HG03575 (cell line): ENCODE measurements around the gene B3GAT1.

Experiments
- ATAC-seq: cut with Tn5 transposase; IDR thresholded peaks from one replicate; pipeline ENCODE4 v1.9.1; 2021; ENCODE audit not compliant: unreplicated experiment, insufficient number of reproducible peaks, low FRiP score; ENCODE audit errors: extremely low read depth

B3GAT1 gene

GRCh38 chr11:134382830-134383229, 29.2 kb downstream of the B3GAT1 start:
- ATAC-seq = no peak

- ATAC-seq = no peak
These were observed 29.8 kb downstream of the B3GAT1 start for GRCh38 chr11:134382257-134382656.

GRCh38 chr11:134380785-134381184, 31.3 kb downstream of the B3GAT1 start:
- no peak for ATAC-seq

GRCh38 chr11:134380229-134380628, 31.8 kb downstream of the B3GAT1 start:
- ATAC-seq = no peak

- no peak for ATAC-seq
These were observed 32.8 kb downstream of the B3GAT1 start for GRCh38 chr11:134379241-134379640.

- no peak for ATAC-seq
These were observed 34.2 kb downstream of the B3GAT1 start for GRCh38 chr11:134377876-134378275.

- ATAC-seq = no peak
These were observed 35.7 kb downstream of the B3GAT1 start for GRCh38 chr11:134376150-134376921.

GRCh38 chr11:134374891-134375550, 37.0 kb downstream of the B3GAT1 start:
- no peak for ATAC-seq

- no peak for ATAC-seq
These were observed 37.9 kb downstream of the B3GAT1 start for GRCh38 chr11:134374171-134374570.

GRCh38 chr11:134373591-134374052, 38.4 kb downstream of the B3GAT1 start:
- ATAC-seq = no peak

GRCh38 chr11:134372961-134373360, 39.1 kb downstream of the B3GAT1 start:
- ATAC-seq = no peak

- no peak for ATAC-seq
These were observed 39.5 kb downstream of the B3GAT1 start for GRCh38 chr11:134372536-134372935.

- ATAC-seq = no peak
These were observed 40.4 kb downstream of the B3GAT1 start for GRCh38 chr11:134371436-134372185.

- ATAC-seq = no peak
These were observed 41.3 kb downstream of the B3GAT1 start for GRCh38 chr11:134370526-134371435.

GRCh38 chr11:134369656-134370525, 42.2 kb downstream of the B3GAT1 start:
- no peak for ATAC-seq

- no peak for ATAC-seq
These were observed 44.3 kb downstream of the B3GAT1 start for GRCh38 chr11:134367781-134368180.

- no peak for ATAC-seq
These were observed 45.8 kb downstream of the B3GAT1 start for GRCh38 chr11:134366254-134366653.
